ENCODE measurements around the gene ACSL6.

- TF ChIP-seq CTCF (conservative IDR thresholded peaks at IDR 0.05; ENCODE audit: low read length) (no peak), EZH2phosphoT487 (IDR thresholded peaks at IDR 0.05; ENCODE audit: borderline replicate concordance) (no peak)
Observed at GRCh38 chr5:131942016-131942415, 69.4 kb downstream of the ACSL6 start.

Measured in Loucy (cell line).